IPS DF 4.7 (cell line): ENCODE measurements around the gene NUP93.

Experiments used
- DNase-seq: peaks from one replicate; pipeline ENCODE4 v3.0.0-alpha.2; 2013; ENCODE audit warnings: low spot score; ENCODE audit errors: extremely low read depth

NUP93 gene

DNA sequence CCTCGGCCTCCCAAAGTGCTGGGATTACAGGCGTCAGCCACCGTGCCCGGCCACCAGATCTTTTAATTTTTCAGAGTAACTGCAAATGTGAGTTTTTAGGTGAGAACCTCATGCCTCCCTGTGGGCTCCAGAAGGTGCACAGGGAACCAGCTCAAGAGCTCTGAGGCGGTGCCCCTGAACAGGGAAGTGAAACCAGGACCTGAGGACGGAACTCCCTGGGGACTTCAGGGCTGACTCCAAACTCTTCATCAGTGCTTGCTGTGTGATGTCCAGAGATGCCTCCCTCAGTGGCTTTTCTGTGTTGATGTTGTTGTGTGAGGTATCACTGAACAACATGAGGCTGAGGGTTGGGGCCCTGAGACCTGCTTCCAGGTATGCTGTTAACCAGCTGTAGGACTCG, 158.9 kb downstream of the NUP93 start:
- DNase-seq: no peak

DNA sequence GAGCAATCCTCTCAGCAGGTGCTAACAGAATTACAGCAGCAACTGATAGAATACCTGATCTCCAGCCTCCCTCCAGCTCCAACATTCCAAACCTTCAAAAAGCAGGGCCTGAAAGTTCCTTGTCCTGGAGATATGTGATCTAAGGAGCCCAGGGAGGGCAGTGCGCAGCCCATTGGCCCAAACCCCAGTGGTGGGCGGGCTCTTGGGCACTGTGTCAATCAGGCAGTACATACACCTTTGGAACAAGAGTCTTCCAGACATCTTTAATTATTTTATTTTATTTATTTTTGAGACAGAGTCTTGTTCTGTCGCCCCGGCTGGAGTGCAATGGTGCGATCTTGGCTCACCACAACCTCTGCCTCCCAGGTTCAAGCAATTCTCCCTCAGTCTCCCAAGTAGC, 159.3 kb downstream of the NUP93 start:
- DNase-seq: no peak

DNA sequence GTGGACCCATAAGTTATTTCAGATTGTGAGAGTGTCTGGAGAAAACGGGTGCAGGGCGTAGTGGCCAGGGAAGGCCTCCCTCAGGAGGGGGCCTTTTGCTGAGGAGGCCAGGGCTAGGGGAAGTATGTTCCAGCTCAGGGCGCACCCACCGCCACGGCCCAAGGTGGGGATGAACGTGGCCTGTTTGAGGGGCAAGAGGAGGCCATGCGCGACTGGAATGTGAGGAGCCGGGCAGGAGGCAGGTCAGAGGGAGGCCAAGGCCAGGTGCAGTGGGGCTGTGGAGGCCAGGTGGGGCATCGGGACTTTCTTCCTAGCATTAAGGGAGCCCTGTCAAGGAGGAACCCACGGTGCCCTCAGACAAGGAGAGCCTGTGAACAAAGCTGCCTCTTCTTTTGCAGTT, 161.8 kb downstream of the NUP93 start:
- DNase-seq: no peak

GRCh38 chr16:56892705-56893104, 162.8 kb downstream of the NUP93 start:
- DNase-seq: no peak

GRCh38 chr16:56894331-56894917, 164.5 kb downstream of the NUP93 start:
- DNase-seq: no peak

GRCh38 chr16:56895813-56896212, 165.9 kb downstream of the NUP93 start:
- no peak for DNase-seq

- no peak for DNase-seq
These were observed 166.3 kb downstream of the NUP93 start for GRCh38 chr16:56896244-56896643.

GRCh38 chr16:56897026-56897799, 167.3 kb downstream of the NUP93 start:
- DNase-seq: no peak

- DNase-seq: no peak
These were observed 168.9 kb downstream of the NUP93 start for GRCh38 chr16:56898847-56899246.
